Naive B cell (primary cell): ENCODE measurements around the gene TMEM244. TPM values are rescaled to one million over a fixed set of nuclear protein-coding genes. Genes with fewer than 3 reads are reported as not detected.

Experiments used
- ATAC-seq, 2 donors: fragments of 150-1000 bp; cut with Tn5 transposase; 2 replicates each; pipeline ENCODE4 v1.10.0; 2021; ENCODE audit warnings: low read depth in 2 of 2, mild to moderate bottlenecking in 2 of 2, moderate library complexity in 2 of 2
- DNase-seq: peaks from one replicate; pipeline ENCODE4 v3.0.0; 2022
- H3K27ac Mint-ChIP-seq, 6 donors: one replicate each; pipeline ENCODE4 v1.8.0; 2020 to 2022; ENCODE audit warnings: mild to moderate bottlenecking in 6 of 6, mixed read lengths in 6 of 6, moderate library complexity in 5 of 6, inconsistent platforms in 2 of 6
- H3K27me3 Mint-ChIP-seq, 3 donors: one replicate each; pipeline ENCODE4 v1.8.0; 2021 to 2022; ENCODE audit warnings: mixed read lengths in 3 of 3, mild to moderate bottlenecking in 1 of 3
- H3K36me3 Mint-ChIP-seq, 2 donors: one replicate each; pipeline ENCODE4 v1.8.0; 2020 to 2022; ENCODE audit warnings: mixed read lengths in 2 of 2, inconsistent platforms in 1 of 2, mild to moderate bottlenecking in 1 of 2
- H3K4me1 Mint-ChIP-seq, 3 donors: one replicate each; pipeline ENCODE4 v1.8.0; 2020 to 2022; ENCODE audit warnings: mixed read lengths in 3 of 3, inconsistent platforms in 1 of 3, mild to moderate bottlenecking in 1 of 3, moderate library complexity in 1 of 3
- H3K4me3 Mint-ChIP-seq, 8 donors: one replicate each; pipeline ENCODE4 v1.8.0; 2020 to 2022; ENCODE audit warnings: mild to moderate bottlenecking in 8 of 8, mixed read lengths in 8 of 8, moderate library complexity in 8 of 8, inconsistent platforms in 2 of 8
- H3K9me3 Mint-ChIP-seq, 7 donors: one replicate each; pipeline ENCODE4 v1.8.0; 2020 to 2022; ENCODE audit warnings: mixed read lengths in 7 of 7, mild to moderate bottlenecking in 5 of 7, inconsistent platforms in 2 of 7, moderate library complexity in 1 of 7
- polyA plus RNA-seq, 6 donors: library from polyadenylated mRNA; unstranded; fragments of 300-500 nt; fragmentation: Illumina TruSeq; gene quantifications; one replicate each; pipeline ENCODE4 v1.2.3, GENCODE V29; 2021; ENCODE audit warnings: low read depth in 6 of 6

Gene TMEM244
- polyA plus RNA-seq: not detected

- Mint-ChIP-seq H3K4me1 (no peaks in the 10 kb centered on the region), H3K4me3 (peak within 1 kb of the TSS in 4 of 8 donors; percentile 11 to 64 (median 34)), H3K27me3 (no peaks in the 10 kb centered on the region), H3K36me3 (no peaks in the 10 kb centered on the region), H3K27ac (peak within 1 kb of the TSS in 1 of 6 donors; percentile 8), H3K9me3 (peaks cover 0 to 18% (median 4%) of the 10 kb centered on the region in 7 donors)
- DNase-seq (no peak), ATAC-seq (no peak)
Measured at GRCh38 chr6:129860908-129861665, at the start of gene TMEM244. Gene TMEM244, minus strand, starts transcription at chr6:129861315. Its CDS starts 127 bp downstream, at chr6:129861188.

- no peaks in the 10 kb centered on the region for H3K27me3 Mint-ChIP-seq
- peak overlapping the region in 1 of 6 donors; percentile 2 for H3K27ac Mint-ChIP-seq
- no peak overlapping the region for H3K4me3 Mint-ChIP-seq
- no peaks in the 10 kb centered on the region for H3K36me3 Mint-ChIP-seq
- no peaks in the 10 kb centered on the region for H3K4me1 Mint-ChIP-seq
- no peak for DNase-seq
- no peak for ATAC-seq
- H3K9me3 Mint-ChIP-seq: no peaks in the 10 kb centered on the region
Measured at GRCh38 chr6:129908858-129909257, 47.7 kb upstream of the TMEM244 start.

DNA sequence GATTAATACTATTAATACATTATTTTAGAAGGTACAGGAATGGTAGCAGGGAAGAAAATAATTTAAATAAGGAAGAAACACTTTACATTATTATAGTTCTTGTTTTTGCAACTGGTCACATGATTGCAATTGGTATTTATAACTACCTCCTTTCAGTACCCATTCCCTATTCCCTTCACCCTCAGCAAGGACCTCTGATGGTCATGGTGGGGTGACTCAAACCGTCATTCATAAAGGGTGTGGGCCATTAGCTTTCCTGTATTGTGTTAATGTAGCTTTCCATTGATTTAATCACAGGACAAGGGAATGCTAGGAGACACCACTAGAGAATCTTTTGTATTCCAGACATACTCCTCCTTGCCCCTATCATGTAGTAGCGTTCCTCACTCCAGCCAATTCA, 47.2 kb upstream of the TMEM244 start:
- no peaks in the 10 kb centered on the region for H3K4me1 Mint-ChIP-seq
- no peak overlapping the region for H3K4me3 Mint-ChIP-seq
- no peaks in the 10 kb centered on the region for H3K27me3 Mint-ChIP-seq
- no peaks in the 10 kb centered on the region for H3K36me3 Mint-ChIP-seq
- H3K27ac Mint-ChIP-seq: peak overlapping the region in 1 of 6 donors; percentile 2
- no peak for DNase-seq
- no peaks in the 10 kb centered on the region for H3K9me3 Mint-ChIP-seq
- ATAC-seq: no peak

DNA sequence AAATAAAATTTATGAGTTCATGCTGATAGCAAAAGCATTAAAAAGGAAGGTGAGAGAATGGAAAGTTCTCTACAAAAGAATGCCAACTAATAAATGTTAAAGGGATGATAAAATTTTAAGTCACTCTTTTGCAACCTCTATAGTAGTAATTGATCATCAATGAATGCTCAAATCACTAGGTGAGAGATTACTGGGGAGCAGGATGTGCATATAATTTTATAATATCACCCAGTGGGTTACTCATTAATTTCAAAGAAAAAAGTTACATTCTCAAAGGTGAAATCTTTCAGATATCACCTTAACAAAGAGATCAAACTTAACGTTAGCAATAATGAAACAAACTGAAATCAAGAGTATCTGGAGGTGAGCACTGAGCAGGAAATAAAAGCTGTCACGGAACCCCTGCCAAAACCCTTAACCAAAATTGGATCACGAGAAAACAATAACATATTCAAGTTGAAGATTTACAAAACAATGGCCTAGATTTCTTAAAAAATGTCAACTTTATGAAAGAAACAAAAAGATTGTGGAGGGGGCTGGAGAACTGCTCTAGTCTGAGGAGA, 45.5 kb upstream of the TMEM244 start:
- ATAC-seq (no peak), DNase-seq (no peak)
- Mint-ChIP-seq H3K27me3 (peaks cover 0 to 11% (median 5%) of the 10 kb centered on the region in 3 donors), H3K4me3 (no peak overlapping the region), H3K27ac (no peak overlapping the region), H3K4me1 (no peaks in the 10 kb centered on the region), H3K9me3 (peaks cover 0 to 6% (median 0%) of the 10 kb centered on the region in 7 donors), H3K36me3 (no peaks in the 10 kb centered on the region)

DNA sequence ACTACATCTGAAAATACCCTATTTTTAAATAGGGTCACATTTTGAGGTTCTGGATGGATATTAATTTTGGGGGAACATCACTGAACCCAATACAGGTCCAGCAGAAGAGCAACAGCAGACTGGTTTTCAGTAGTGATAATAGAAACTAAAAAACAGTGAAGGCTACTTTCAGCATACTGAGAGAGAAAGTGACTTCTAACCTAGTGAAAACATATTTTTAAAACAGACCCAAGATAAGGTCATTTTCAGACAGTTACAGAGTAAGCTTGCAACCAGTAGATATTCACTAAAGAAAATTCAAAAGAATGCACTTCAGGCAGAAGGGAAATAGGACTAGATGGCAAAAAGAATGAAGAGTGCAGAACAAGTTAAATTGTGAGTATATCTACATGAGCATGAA, 42.0 kb upstream of the TMEM244 start:
- DNase-seq: no peak
- no peak overlapping the region for H3K4me3 Mint-ChIP-seq
- H3K36me3 Mint-ChIP-seq: no peaks in the 10 kb centered on the region
- H3K9me3 Mint-ChIP-seq: peaks cover 0 to 6% (median 1%) of the 10 kb centered on the region in 7 donors
- no peak for ATAC-seq
- H3K27ac Mint-ChIP-seq: no peak overlapping the region
- H3K27me3 Mint-ChIP-seq: peaks cover 0 to 11% (median 5%) of the 10 kb centered on the region in 3 donors
- no peaks in the 10 kb centered on the region for H3K4me1 Mint-ChIP-seq

DNA sequence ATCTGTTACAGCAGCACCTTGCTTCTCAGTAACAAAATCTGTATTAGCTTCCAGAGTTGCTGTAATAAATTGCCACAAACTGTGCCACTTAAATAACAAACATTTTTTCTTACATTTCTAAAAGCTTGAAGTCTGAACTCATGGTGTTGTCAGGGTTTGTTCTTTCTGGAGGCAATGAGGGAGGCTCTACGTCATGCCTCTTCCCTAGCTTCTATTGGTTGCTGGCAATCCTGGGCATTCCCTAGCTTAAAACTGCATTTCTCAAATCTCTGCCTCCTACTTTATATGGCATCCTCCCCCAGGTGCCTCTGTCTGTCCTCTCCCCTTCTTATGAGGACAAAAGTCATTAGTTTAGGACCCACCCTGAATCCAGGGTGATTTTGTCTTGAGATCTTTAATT, 41.6 kb upstream of the TMEM244 start:
- peaks cover 0 to 11% (median 5%) of the 10 kb centered on the region in 3 donors for H3K27me3 Mint-ChIP-seq
- no peak overlapping the region for H3K4me3 Mint-ChIP-seq
- no peak for DNase-seq
- ATAC-seq: no peak
- H3K27ac Mint-ChIP-seq: no peak overlapping the region
- H3K9me3 Mint-ChIP-seq: peaks cover 0 to 6% (median 1%) of the 10 kb centered on the region in 7 donors
- H3K4me1 Mint-ChIP-seq: no peaks in the 10 kb centered on the region
- no peaks in the 10 kb centered on the region for H3K36me3 Mint-ChIP-seq

DNA sequence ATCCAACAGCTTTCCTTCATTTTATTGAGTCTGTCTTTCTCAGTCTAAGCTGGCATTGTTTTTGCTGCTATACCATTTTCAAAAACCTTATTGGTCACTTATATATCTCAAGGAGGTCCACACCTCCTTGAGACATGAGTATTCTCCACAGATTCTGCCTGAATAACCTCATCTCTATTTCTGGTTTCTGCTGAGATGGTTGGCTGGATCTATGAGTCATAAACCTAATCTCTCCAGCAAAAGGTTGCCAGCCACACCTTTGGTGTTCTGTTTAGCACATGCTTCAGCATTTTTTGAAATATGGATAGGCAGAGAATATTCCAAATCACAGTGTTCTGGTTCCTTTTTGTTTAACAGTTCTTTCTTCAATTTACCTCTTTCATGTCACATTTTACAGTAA, 40.8 kb upstream of the TMEM244 start:
- H3K4me1 Mint-ChIP-seq: no peaks in the 10 kb centered on the region
- H3K27me3 Mint-ChIP-seq: peaks cover 0 to 11% (median 5%) of the 10 kb centered on the region in 3 donors
- ATAC-seq (no peak), DNase-seq (no peak)
- no peak overlapping the region for H3K4me3 Mint-ChIP-seq
- peaks cover 0 to 6% (median 1%) of the 10 kb centered on the region in 7 donors for H3K9me3 Mint-ChIP-seq
- H3K36me3 Mint-ChIP-seq: no peaks in the 10 kb centered on the region
- no peak overlapping the region for H3K27ac Mint-ChIP-seq

DNA sequence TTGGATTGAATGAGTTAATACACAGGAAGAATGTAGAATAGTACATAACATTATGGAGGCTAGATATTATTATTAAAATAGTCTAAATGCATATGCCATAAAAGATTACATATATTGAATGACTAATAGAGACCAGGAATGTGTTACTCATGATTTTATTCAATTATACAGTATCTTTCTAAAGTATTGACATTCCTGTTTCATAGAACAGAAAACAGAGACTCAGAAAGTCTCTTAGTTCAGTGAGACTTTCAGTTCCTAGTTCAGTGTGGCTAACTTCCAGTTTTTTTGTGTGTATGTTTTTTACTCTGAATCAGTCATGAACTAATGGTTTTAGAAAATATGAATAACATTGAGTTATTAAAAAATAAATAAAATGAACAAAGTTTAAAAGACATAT, 34.6 kb upstream of the TMEM244 start:
- peak; percentile 49 to 61 for ATAC-seq
- DNase-seq: no peak
- Mint-ChIP-seq H3K36me3 (no peaks in the 10 kb centered on the region), H3K9me3 (no peaks in the 10 kb centered on the region), H3K27me3 (no peaks in the 10 kb centered on the region), H3K4me3 (peak overlapping the region in 1 of 8 donors; percentile 25), H3K4me1 (peaks cover 7 to 21% (median 8%) of the 10 kb centered on the region in 3 donors), H3K27ac (peak overlapping the region in 1 of 6 donors; percentile 59)

DNA sequence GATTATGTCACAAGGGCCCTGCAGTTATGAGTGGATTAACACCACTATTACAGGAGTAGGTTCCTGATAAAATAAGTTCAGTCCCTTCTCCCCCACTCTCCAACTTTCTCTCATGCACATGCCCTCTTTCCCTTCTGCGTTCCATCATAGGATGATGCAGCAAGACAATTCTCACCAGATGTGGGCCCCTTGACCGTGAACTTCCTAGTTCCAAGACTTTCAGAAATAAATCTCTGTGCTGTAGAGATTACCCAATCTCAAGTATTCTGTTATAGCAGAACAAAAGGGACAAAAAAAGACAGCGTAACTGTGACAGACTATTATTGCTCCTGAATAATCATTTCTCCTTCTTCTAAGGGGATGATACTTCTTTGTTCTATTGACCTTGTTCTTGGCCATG, 33.8 kb upstream of the TMEM244 start:
- no peak overlapping the region for H3K27ac Mint-ChIP-seq

DNA sequence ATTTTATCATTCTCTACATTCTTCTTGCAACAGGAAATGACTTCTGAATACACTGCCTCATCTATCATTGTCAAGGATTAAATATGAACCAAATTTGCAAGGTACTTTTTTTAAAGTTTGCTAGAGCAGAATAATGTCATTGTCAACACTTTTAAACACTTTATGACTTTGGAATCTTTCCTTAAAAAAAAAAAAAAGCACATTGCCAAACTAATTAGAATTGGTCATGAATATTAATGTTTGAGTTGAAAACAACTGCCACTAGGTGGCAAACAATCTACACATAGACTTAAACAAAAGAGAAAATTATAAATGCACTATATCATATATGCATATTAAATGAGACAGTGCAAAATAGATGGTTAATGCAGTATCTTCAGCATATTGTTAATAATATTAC, 32.5 kb upstream of the TMEM244 start:
- H3K27ac Mint-ChIP-seq: no peak overlapping the region
- no peaks in the 10 kb centered on the region for H3K27me3 Mint-ChIP-seq
- peaks cover 7 to 21% (median 8%) of the 10 kb centered on the region in 3 donors for H3K4me1 Mint-ChIP-seq
- no peaks in the 10 kb centered on the region for H3K36me3 Mint-ChIP-seq
- ATAC-seq (no peak), DNase-seq (no peak)
- no peaks in the 10 kb centered on the region for H3K9me3 Mint-ChIP-seq
- H3K4me3 Mint-ChIP-seq: no peak overlapping the region

More for the DNA sequence above, 33.8 kb upstream of the TMEM244 start:
- no peaks in the 10 kb centered on the region for H3K36me3 Mint-ChIP-seq
- DNase-seq: no peak
- H3K9me3 Mint-ChIP-seq: no peaks in the 10 kb centered on the region
- H3K4me1 Mint-ChIP-seq: peaks cover 7 to 21% (median 8%) of the 10 kb centered on the region in 3 donors
- H3K27me3 Mint-ChIP-seq: no peaks in the 10 kb centered on the region
- H3K4me3 Mint-ChIP-seq: no peak overlapping the region
- ATAC-seq: no peak

DNA sequence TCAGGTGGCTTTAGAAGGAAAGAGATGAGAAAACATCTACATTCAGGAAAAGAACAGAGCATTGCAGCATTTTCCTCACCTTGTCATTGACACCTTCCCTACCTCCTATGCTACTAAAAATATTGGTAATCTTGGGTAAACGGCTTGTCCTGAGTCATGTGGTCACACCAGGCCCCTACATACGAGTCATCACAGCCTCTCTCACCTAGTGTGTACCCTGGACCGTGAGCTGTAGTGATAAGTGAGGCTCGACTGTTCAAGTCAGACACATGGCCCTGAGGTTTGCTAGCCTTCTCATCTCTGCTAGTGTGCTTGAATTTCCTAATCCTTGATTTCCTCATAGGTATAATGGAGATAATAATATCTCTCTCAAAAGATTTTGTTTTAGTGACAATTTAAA, 29.6 kb upstream of the TMEM244 start:
- H3K27ac Mint-ChIP-seq: no peak overlapping the region
- H3K4me3 Mint-ChIP-seq: no peak overlapping the region
- no peaks in the 10 kb centered on the region for H3K27me3 Mint-ChIP-seq
- no peak for ATAC-seq
- peaks cover 7 to 17% (median 14%) of the 10 kb centered on the region in 3 donors for H3K4me1 Mint-ChIP-seq
- peaks cover 0 to 2% (median 0%) of the 10 kb centered on the region in 7 donors for H3K9me3 Mint-ChIP-seq
- DNase-seq: no peak
- H3K36me3 Mint-ChIP-seq: no peaks in the 10 kb centered on the region

GRCh38 chr6:129890164-129890563, 29.0 kb upstream of the TMEM244 start:
- Mint-ChIP-seq H3K27me3 (no peaks in the 10 kb centered on the region), H3K27ac (no peak overlapping the region), H3K9me3 (peaks cover 0 to 2% (median 0%) of the 10 kb centered on the region in 7 donors), H3K4me3 (no peak overlapping the region), H3K36me3 (no peaks in the 10 kb centered on the region), H3K4me1 (peaks cover 4 to 11% (median 11%) of the 10 kb centered on the region in 3 donors)
- ATAC-seq: no peak
- DNase-seq: no peak

DNA sequence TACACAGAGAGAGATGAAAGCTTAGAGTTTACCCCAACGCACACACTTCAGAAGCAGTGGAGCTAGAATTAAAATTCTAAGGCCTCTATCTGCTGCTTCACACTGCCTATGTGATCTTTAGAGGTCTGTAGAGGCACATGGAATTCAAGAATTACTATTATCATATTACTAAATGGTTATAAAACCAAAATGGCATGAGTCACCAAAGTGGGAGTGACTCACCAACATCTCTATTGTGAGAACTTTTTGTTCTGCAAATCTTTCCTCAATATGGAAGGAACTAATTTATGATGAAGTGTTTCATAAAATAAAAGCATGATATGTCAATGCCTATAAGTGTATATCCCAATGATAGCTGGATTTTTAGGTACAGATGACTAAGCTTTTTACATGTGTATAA, 28.5 kb upstream of the TMEM244 start:
- Mint-ChIP-seq H3K36me3 (no peaks in the 10 kb centered on the region), H3K27me3 (no peaks in the 10 kb centered on the region), H3K27ac (no peak overlapping the region), H3K4me1 (peaks cover 0 to 6% (median 6%) of the 10 kb centered on the region in 3 donors), H3K9me3 (peaks cover 0 to 2% (median 0%) of the 10 kb centered on the region in 7 donors), H3K4me3 (no peak overlapping the region)
- ATAC-seq: no peak
- DNase-seq: no peak
